ENCODE measurements around the gene PPP1R12B. TPM values are rescaled to one million over a fixed set of nuclear protein-coding genes. Genes with fewer than 3 reads are reported as not detected.

PPP1R12B gene
- polyA plus RNA-seq, 1 donor (not counting 4 experiments of a cell fraction or from before 2014, with no cell fraction given) = 6.9 TPM

GRCh38 chr1:202592146-202592545, 243.6 kb downstream of the PPP1R12B start:
- DNase-seq (ENCODE audit: low read depth, low spot score) (no peak), FAIRE-seq (peak; percentile 17)
- Histone ChIP-seq H3K27ac (ENCODE audit: control insufficient read depth, insufficient read depth, low read length) (peak overlapping the region; percentile 91), H3K9me1 (ENCODE audit: control insufficient read depth, extremely low read depth, insufficient read depth, low read length) (no peaks in the 10 kb centered on the region), H3K27me3 (ENCODE audit: control insufficient read depth, extremely low read depth, insufficient read depth, low read length) (no peaks in the 10 kb centered on the region), H3K4me2 (ENCODE audit: control insufficient read depth, extremely low read depth, insufficient read depth, low read depth, low read length) (no peak overlapping the region), H3K4me1 (ENCODE audit: control insufficient read depth, extremely low read depth, insufficient read depth, low read length) (peaks cover 70% of the 10 kb centered on the region), H3K4me3 (ENCODE audit: control insufficient read depth in 2 of 3, extremely low read depth in 1 of 3, insufficient read depth in 2 of 3, low read depth in 1 of 3, low read length in 3 of 3) (no peak overlapping the region), H3K9ac (ENCODE audit: control insufficient read depth, extremely low read depth, insufficient read depth, low read length) (no peak overlapping the region), H3K9me3 (ENCODE audit: control insufficient read depth, low read depth, low read length) (no peaks in the 10 kb centered on the region), H4K20me1 (ENCODE audit: control insufficient read depth, extremely low read depth, insufficient read depth, low read length) (no peaks in the 10 kb centered on the region), H3K79me2 (ENCODE audit: control insufficient read depth, insufficient read depth, low read length) (no peaks in the 10 kb centered on the region), H3K36me3 (ENCODE audit: control insufficient read depth in 2 of 2, extremely low read depth in 1 of 2, insufficient read depth in 2 of 2, low read length in 2 of 2) (no peaks in the 10 kb centered on the region), H2AFZ (ENCODE audit: control insufficient read depth, low read length) (no peak overlapping the region)
- no peak for TF ChIP-seq CTCF (optimal IDR thresholded peaks at IDR 0.05 in 1 of 3, IDR thresholded peaks at IDR 0.05 in 1 of 3, conservative IDR thresholded peaks at IDR 0.05 in 1 of 3; ENCODE audit: extremely low read depth in 1 of 3, insufficient read depth in 2 of 3, low read length in 3 of 3)
- dilution Hi-C loops (cut with MboI; ENCODE audit: extremely low pct_ligation_motif_present, low sequenced_read_pairs) = no loop called here

GRCh38 chr1:202593845-202594244, 245.3 kb downstream of the PPP1R12B start:
- Histone ChIP-seq H3K4me1 (ENCODE audit: control insufficient read depth, extremely low read depth, insufficient read depth, low read length) (peaks cover 57% of the 10 kb centered on the region), H3K4me3 (ENCODE audit: control insufficient read depth in 2 of 3, extremely low read depth in 1 of 3, insufficient read depth in 2 of 3, low read depth in 1 of 3, low read length in 3 of 3) (peak overlapping the region in 1 of 3 experiments; percentile 28), H3K9me1 (ENCODE audit: control insufficient read depth, extremely low read depth, insufficient read depth, low read length) (no peaks in the 10 kb centered on the region), H3K4me2 (ENCODE audit: control insufficient read depth, extremely low read depth, insufficient read depth, low read depth, low read length) (peak overlapping the region; percentile 63), H3K27ac (ENCODE audit: control insufficient read depth, insufficient read depth, low read length) (peak overlapping the region; percentile 91), H3K9me3 (ENCODE audit: control insufficient read depth, low read depth, low read length) (no peaks in the 10 kb centered on the region), H3K79me2 (ENCODE audit: control insufficient read depth, insufficient read depth, low read length) (no peaks in the 10 kb centered on the region), H3K9ac (ENCODE audit: control insufficient read depth, extremely low read depth, insufficient read depth, low read length) (peak overlapping the region; percentile 58), H3K36me3 (ENCODE audit: control insufficient read depth in 2 of 2, extremely low read depth in 1 of 2, insufficient read depth in 2 of 2, low read length in 2 of 2) (no peaks in the 10 kb centered on the region), H3K27me3 (ENCODE audit: control insufficient read depth, extremely low read depth, insufficient read depth, low read length) (no peaks in the 10 kb centered on the region), H2AFZ (ENCODE audit: control insufficient read depth, low read length) (no peak overlapping the region), H4K20me1 (ENCODE audit: control insufficient read depth, extremely low read depth, insufficient read depth, low read length) (no peaks in the 10 kb centered on the region)
- DNase-seq (ENCODE audit: low read depth, low spot score) = peak; percentile 97
- dilution Hi-C loops (cut with MboI; ENCODE audit: extremely low pct_ligation_motif_present, low sequenced_read_pairs) = no loop called here
- TF ChIP-seq CTCF (optimal IDR thresholded peaks at IDR 0.05 in 1 of 3, IDR thresholded peaks at IDR 0.05 in 1 of 3, conservative IDR thresholded peaks at IDR 0.05 in 1 of 3; ENCODE audit: extremely low read depth in 1 of 3, insufficient read depth in 2 of 3, low read length in 3 of 3) (peak; percentile 38 to 66 (median 45)), EZH2 (IDR thresholded peaks at IDR 0.05; ENCODE audit: low read length) (no peak)
- FAIRE-seq = peak; percentile 99

Data from keratinocyte (primary cell).